Lung microvascular endothelial cell (primary cell): ENCODE data around the gene C19orf33. TPM values are rescaled to one million over a fixed set of nuclear protein-coding genes. Genes with fewer than 3 reads are reported as not detected.
"Not testable (repeated sequence)": the region's sequence is repeated elsewhere in the genome, so short reads cannot be mapped to it uniquely, and the experiment has no call there.

Experiments
- DNase-seq, 2 donors: peaks; one replicate each; pipeline versions ENCODE4 v3.0.0 to v3.0.0-alpha.2; 2010; ENCODE audit warnings: low read depth in 2 of 2
- total RNA-seq: library from RNA; depleted of rRNA; stranded (reverse); fragments of >200 nt; gene quantifications from 2 replicates; pipeline ENCODE4 v1.2.1, GENCODE V29; 2014

The C19orf33 gene
- total RNA-seq, 1 donor from 2014 or later, result 0.40 TPM

- no peak for DNase-seq
Observed at GRCh38 chr19:38337360-38337653, 33.3 kb downstream of the C19orf33 start.

DNA sequence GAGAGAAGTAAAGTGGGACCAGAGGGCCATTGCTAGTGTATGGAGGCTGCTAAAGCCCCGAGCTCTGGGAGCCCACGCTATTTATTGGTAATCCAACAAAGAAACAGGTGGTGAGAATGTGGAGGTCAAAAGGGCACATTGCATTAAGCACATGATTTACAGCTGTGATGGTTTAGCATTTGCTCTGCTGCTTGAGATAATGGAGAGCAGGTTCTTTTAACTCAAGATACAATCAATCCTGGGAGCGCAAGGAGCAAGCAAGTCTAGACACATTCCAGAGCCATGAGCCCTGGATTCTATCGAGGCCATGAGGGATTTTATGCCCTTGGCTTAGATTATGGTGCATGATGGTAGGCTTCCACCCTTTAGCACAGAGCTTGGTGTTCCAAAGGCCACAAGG lies 35.0 kb downstream of the C19orf33 start:
- DNase-seq, result not testable (repeated sequence)

DNA sequence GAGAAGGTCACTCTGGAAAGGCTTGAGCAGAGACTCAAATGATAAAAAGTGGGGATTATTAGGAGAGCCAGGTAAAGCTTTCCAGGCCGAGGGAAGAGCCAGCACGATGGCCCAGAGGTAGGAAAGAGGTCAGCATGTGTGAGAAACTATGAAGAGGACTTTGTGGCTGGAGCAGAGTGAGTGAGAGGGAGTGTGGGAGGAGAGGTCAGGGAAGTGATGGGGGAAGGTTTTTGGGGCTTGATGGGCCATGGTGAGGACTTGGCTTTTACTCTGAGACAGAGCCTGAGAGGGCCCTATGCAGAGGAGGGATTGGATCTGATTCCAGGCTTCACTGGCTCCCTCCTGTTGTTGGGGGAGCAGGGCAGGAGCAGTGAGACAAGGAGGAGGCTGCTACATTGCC lies 36.9 kb downstream of the C19orf33 start:
- no peak for DNase-seq

- no peak for DNase-seq
Observed at GRCh38 chr19:38346837-38347236, 42.8 kb downstream of the C19orf33 start.

DNA sequence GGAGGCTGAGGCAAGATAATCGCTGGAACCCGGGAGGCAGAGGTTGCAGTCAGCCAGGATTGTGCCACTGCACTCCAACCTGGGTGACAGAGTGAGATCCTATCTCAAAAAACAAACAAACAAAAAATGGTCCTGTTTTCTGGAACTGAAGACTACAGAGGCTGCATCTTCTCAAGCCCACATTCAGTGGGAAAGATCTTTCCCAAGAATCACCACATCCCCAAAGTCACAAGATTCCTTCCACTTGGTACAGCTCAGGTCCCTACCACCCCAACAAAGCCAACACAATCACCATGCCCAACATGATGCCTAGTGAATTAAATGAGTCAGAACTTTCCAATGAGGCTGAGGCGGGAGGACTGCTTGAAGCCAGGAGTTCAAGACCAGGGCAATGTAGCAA lies 46.8 kb downstream of the C19orf33 start:
- no peak for DNase-seq

GRCh38 chr19:38351865-38352395 lies 47.9 kb downstream of the C19orf33 start:
- DNase-seq, result no peak

GRCh38 chr19:38352611-38353010 lies 48.6 kb downstream of the C19orf33 start:
- DNase-seq, result no peak

Other genes starting within 250 kb of the C19orf33 start
- gene DPF1, start 80.0 kb upstream of the C19orf33 start, total RNA-seq, result under 0.01 and 0.22 TPM in 2 replicates
- gene PPP1R14A, start 47.9 kb upstream of the C19orf33 start, total RNA-seq, result 1.6 and 2.6 TPM in 2 replicates
- 26.8 and 27.0 TPM in 2 replicates for gene SPINT2, start 39.7 kb upstream of the C19orf33 start, total RNA-seq
- gene YIF1B, start 11.7 kb downstream of the C19orf33 start, total RNA-seq, result 54.0 and 65.4 TPM in 2 replicates
- 5.2 and 5.4 TPM in 2 replicates for gene KCNK6, start 15.6 kb downstream of the C19orf33 start, total RNA-seq
- gene CATSPERG, start 31.6 kb downstream of the C19orf33 start, total RNA-seq, result 0.44 and 1.8 TPM in 2 replicates
- gene PSMD8, start 70.3 kb downstream of the C19orf33 start, total RNA-seq, result 178 and 202 TPM in 2 replicates
- gene GGN, start 83.8 kb downstream of the C19orf33 start, total RNA-seq, result 0.22 TPM in 1 of 2 replicates, not detected in the other
- under 0.01 and 0.87 TPM in 2 replicates for gene SPRED3, start 84.4 kb downstream of the C19orf33 start, total RNA-seq
- gene FAM98C, start 98.8 kb downstream of the C19orf33 start, total RNA-seq, result 4.0 and 4.8 TPM in 2 replicates
- gene RASGRP4, start 122.0 kb downstream of the C19orf33 start, total RNA-seq, result not detected in 2 replicates
- not detected in 2 replicates for gene RYR1, start 129.4 kb downstream of the C19orf33 start, total RNA-seq